Measurements from ENCODE around the gene KRTAP5-6.

Gene KRTAP5-6

GRCh38 chr11:1743585-1744136 is 46.7 kb downstream of the KRTAP5-6 start:
- H3K4me3 ChIP-seq (ENCODE audit: low read depth, low read length) = no peak overlapping the region
- TF ChIP-seq CTCF (IDR thresholded peaks at IDR 0.05; ENCODE audit: low read depth, low read length, missing control alignments) = no peak
- DNase-seq (ENCODE audit: low read depth) = no peak
- in situ Hi-C loops (cut with HindIII; ENCODE audit: low sequenced_read_pairs) = no loop called here

- no peak for DNase-seq (ENCODE audit: low read depth)
- in situ Hi-C loops (cut with HindIII; ENCODE audit: low sequenced_read_pairs) = no loop called here
- H3K4me3 ChIP-seq (ENCODE audit: low read depth, low read length) = no peak overlapping the region
- TF ChIP-seq CTCF (IDR thresholded peaks at IDR 0.05; ENCODE audit: low read depth, low read length, missing control alignments) = no peak
Measured at GRCh38 chr11:1744137-1744886, 47.3 kb downstream of the KRTAP5-6 start.

GRCh38 chr11:1744891-1745700 is 48.1 kb downstream of the KRTAP5-6 start:
- in situ Hi-C loops (cut with HindIII; ENCODE audit: low sequenced_read_pairs) = no loop called here
- DNase-seq (ENCODE audit: low read depth) = no peak
- TF ChIP-seq CTCF (IDR thresholded peaks at IDR 0.05; ENCODE audit: low read depth, low read length, missing control alignments) = no peak
- H3K4me3 ChIP-seq (ENCODE audit: low read depth, low read length) = no peak overlapping the region

- in situ Hi-C loops (cut with HindIII; ENCODE audit: low sequenced_read_pairs) = no loop called here
- TF ChIP-seq CTCF (IDR thresholded peaks at IDR 0.05; ENCODE audit: low read depth, low read length, missing control alignments) = no peak
- no peak overlapping the region for H3K4me3 ChIP-seq (ENCODE audit: low read depth, low read length)
- DNase-seq (ENCODE audit: low read depth) = no peak
Measured at GRCh38 chr11:1745701-1746320, 48.8 kb downstream of the KRTAP5-6 start.

GRCh38 chr11:1746511-1746931 is 49.5 kb downstream of the KRTAP5-6 start:
- no peak for TF ChIP-seq CTCF (IDR thresholded peaks at IDR 0.05; ENCODE audit: low read depth, low read length, missing control alignments)
- DNase-seq (ENCODE audit: low read depth) = no peak
- H3K4me3 ChIP-seq (ENCODE audit: low read depth, low read length) = peak overlapping the region; percentile 5
- in situ Hi-C loops (cut with HindIII; ENCODE audit: low sequenced_read_pairs) = no loop called here

Data from astrocyte of the cerebellum (primary cell).